NB4 (cell line): ENCODE data around the gene RPL29.

Experiments
- DNase-seq: peaks from one replicate; pipeline ENCODE4 v3.0.0; 2010; ENCODE audit warnings: low read depth
- H3K4me3 ChIP-seq: one replicate; pipeline ENCODE4 v1.5.1; 2011; ENCODE audit warnings: mild to moderate bottlenecking, low read depth, low read length, moderate library complexity
- MYC ChIP-seq: IDR thresholded peaks from 2 replicates; pipeline ENCODE4 v1.6.1; 2011; ENCODE audit warnings: low read depth, low read length
- POLR2A ChIP-seq: IDR thresholded peaks from 2 replicates; pipeline ENCODE4 v1.6.1; 2011; ENCODE audit warnings: mild to moderate bottlenecking; ENCODE audit not compliant: insufficient read length; ENCODE audit errors: extremely low read depth
- TF ChIP-seq, protein P1 (sequence below): IDR thresholded peaks from 2 replicates; pipeline ENCODE4 v1.6.1; 2011; ENCODE audit warnings: low read depth, low read length
- TF ChIP-seq, protein P2 (sequence below): IDR thresholded peaks from one replicate; pipeline ENCODE4 v1.5.1; 2012; ENCODE audit warnings: low read depth, low read length

The RPL29 gene

DNA sequence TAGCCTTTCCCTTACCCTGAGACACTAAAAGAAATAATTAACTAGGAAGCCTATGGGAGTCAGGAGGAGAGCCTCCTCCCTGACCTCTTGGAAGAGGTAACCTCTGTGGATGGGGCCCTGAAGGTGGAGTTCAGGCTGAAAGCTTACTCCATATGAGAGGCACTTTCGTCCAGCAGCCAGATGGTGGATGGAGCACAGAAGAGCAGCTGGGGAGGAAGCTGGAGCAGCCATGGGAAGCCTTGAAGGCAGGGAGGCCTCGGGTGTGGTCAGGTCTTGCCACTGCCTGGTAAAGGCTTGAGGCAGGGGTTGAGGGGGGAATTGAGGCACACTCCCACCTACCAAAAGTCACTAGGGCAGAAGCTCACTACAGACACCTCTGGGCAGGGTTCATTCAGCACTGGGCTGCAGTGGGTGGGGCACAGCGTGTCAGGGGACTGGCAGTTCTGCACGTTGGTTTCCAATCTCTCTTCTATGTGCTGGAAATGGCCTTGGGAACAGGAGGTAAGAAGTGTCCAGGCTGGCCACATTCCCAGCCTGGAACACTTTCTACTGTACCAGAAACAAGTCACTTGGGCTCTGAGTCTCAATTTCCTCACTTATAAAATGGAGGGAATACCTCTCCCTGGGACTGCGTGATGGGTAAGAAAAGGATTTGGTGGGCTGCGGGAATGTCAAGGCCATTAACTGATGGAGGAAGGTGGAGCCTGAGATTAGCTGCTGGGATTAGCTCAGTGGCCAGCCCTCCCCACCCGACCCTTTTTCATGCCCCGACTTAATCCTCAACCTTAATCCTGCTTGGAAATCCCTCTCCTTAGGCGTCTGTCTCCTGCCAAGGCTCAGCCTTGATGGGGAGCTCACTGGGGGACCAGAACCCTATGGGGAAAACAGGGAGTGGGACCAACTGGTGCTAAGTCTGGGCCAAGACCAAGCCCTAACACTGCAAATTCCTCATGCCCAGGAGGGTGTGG is 33.8 kb downstream of the RPL29 start:
- no peak overlapping the region for H3K4me3 ChIP-seq
- DNase-seq = no peak
- TF ChIP-seq, protein P1, sequence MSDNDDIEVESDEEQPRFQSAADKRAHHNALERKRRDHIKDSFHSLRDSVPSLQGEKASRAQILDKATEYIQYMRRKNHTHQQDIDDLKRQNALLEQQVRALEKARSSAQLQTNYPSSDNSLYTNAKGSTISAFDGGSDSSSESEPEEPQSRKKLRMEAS = no peak
- TF ChIP-seq, protein P2, sequence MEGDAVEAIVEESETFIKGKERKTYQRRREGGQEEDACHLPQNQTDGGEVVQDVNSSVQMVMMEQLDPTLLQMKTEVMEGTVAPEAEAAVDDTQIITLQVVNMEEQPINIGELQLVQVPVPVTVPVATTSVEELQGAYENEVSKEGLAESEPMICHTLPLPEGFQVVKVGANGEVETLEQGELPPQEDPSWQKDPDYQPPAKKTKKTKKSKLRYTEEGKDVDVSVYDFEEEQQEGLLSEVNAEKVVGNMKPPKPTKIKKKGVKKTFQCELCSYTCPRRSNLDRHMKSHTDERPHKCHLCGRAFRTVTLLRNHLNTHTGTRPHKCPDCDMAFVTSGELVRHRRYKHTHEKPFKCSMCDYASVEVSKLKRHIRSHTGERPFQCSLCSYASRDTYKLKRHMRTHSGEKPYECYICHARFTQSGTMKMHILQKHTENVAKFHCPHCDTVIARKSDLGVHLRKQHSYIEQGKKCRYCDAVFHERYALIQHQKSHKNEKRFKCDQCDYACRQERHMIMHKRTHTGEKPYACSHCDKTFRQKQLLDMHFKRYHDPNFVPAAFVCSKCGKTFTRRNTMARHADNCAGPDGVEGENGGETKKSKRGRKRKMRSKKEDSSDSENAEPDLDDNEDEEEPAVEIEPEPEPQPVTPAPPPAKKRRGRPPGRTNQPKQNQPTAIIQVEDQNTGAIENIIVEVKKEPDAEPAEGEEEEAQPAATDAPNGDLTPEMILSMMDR = no peak
- no peak for TF ChIP-seq POLR2A
- TF ChIP-seq MYC = no peak

DNA sequence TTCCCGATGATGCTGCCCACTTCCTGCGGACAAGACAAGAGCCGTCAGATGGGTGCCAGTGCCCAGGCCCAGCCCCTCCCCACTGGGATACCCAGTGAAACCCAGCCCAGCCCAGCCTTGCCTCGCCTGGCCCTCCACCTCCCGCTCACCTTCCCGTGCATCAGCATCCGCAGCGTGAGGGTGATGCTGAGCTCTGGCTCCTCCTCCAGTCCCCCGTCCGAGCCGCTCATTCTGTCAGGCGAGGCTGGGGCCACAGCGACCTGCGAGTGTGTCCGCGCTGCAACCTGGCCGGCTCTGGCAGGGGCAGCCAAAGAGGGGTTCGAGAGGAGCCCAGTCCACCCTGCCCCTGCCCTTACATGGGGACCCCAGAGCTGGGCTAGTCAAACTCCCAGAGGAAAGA is 34.7 kb downstream of the RPL29 start:
- no peak overlapping the region for H3K4me3 ChIP-seq
- no peak for DNase-seq
- TF ChIP-seq, protein P1 = no peak
- TF ChIP-seq, protein P2 = no peak
- no peak for TF ChIP-seq MYC
- TF ChIP-seq POLR2A = no peak

DNA sequence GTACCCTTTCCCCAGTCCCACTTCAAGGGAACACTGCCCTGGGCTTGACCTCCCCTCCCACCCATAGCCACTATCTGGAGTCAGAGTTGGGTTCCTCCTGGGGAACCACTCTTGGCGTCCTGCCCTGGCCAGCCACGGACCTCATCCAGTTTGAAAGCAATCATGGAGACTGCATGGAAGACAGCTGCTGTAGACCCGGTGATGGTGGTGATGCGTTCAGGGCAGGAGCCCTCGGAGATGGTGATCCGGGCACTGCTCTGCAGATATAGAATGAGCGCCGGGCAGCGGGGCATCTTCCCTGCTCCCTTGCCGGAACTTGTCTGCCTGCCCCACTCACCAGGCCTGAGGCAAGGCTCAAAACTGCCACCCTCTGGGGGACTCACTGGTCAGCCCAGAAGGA is 35.3 kb downstream of the RPL29 start:
- DNase-seq = no peak
- no peak for TF ChIP-seq POLR2A
- no peak for TF ChIP-seq MYC
- TF ChIP-seq, protein P1 = no peak
- TF ChIP-seq, protein P2 = no peak
- H3K4me3 ChIP-seq = no peak overlapping the region

DNA sequence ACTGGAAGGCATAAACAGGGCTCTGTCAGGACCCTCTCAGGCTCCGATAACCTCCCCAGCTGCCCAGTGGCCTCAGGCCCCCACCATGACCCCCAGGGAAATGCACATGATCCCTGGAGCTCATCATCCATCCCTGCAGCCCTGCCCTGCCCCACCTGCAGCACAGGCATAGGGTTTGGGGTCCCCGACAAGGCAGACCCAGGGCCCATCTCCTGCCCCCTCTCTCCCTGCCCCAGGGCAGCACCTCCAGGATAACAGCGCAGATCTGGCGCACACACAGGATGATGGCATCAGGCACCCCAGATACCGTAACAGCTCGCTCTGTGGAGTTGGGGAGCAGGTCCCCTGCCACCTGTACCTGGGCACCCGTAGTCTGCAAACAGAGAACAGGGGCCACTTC is 36.0 kb downstream of the RPL29 start:
- no peak overlapping the region for H3K4me3 ChIP-seq
- no peak for DNase-seq
- TF ChIP-seq MYC = no peak

DNA sequence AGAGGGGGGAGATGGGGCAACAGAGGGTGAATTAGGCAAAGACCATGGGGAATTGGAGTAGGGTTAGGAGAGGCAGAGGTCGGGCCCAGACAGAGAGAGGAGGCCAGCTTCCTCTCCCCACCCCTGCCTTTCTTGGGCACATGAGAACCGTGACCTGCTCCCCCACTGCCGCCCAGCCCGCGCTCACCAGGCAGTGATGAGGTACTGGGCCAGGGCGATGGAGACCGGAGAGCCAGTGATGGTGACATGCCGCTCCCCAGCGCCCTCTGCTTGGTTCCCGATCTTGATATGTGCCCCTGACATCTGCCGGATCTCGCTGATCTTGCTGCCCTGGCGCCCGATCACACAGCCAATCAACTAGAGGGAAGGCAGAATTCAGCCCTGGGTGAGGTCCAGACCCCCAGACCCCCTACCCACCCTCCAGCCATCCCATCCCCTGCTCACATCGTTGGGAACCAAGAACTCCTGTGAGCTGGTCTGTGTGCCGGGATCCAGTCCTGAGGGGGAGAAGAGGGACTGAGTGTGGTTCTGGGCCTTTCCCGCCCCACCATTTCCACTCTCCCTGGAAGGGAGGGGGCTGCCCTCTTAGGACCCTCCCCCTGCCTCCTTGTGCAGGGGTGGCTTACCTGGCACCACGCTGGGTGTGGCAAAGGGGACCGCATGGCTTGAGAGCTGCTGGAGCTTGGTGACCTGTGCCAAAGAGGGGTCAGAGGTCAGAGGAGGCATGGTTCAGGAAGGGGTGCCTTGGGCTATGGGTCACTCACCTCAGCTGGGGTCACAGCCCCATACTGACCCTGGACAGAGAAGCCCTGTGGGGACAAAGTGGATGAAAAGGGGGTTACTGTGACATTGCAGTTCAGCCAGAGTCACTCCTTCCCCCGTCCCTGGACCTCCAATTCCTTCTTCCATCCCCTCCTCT is 36.8 kb downstream of the RPL29 start:
- DNase-seq = no peak
- no peak overlapping the region for H3K4me3 ChIP-seq
- TF ChIP-seq, protein P1 = no peak
- TF ChIP-seq, protein P2 = no peak
- TF ChIP-seq MYC = no peak

DNA sequence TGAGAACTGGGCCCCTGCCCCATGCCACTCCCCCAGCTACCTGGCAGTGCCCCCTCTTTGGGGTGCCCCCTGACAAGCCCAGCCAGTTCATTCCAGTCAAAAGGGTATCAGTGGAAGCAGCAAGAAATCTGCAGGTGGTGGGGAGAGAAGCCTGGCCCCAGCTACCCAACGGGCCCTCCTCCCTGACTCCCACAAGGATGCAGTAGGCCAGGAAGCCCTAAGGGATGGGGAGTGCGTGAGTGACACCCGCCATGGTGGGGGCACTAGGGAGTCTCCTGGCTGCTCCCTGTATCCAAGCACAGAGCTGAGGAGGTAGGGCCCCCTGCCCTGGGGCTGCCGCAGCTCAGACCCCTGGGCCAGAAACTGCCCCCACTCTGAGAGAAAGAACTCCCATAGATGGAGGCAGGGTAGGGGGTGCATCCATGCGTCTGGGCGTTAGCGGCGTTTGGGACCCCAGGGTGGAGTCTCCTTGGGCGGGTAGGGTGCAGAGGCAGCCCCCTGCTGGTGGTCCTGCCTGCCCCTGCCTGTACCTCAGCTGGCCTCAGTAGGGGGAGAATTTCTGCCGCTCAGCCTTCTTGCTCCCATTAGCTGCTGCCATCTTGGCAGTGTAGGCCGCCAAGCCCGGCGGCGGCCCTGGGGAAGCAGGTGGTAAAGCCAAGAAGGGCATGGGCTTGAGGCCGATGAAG is 38.0 kb downstream of the RPL29 start:
- DNase-seq = no peak
- TF ChIP-seq POLR2A (no peak), MYC (no peak)
- TF ChIP-seq, protein P1 = no peak
- TF ChIP-seq, protein P2 = no peak
- H3K4me3 ChIP-seq = no peak overlapping the region
